Measurements from ENCODE around the gene BCKDK. TPM values are rescaled to one million over a fixed set of nuclear protein-coding genes. Genes with fewer than 3 reads are reported as not detected.

BCKDK gene
- total RNA-seq, 3 donors from 2014 or later (not counting 1 experiment from before 2014, with no cell fraction given), result 9.9 to 16.3 (median 12.1) TPM

DNA sequence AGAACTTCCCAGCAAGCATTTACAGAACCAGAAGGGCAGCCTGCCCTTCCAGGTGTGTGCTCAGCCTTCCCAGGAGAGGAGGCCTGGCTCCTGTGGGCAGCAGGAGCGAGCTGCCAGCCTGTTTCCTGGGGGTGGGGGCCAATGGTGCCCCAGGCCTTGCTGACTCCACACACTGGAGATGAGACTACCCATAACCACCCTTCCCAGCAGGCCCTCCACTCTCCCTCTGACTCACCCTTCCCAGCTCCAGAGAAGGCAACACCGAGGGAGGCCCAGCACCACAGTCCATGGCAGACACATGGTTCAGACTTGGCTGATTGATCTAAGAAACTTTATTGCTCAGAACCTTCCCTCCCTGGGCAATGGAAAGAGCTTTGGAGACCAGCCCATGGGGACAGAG is 17.6 kb upstream of the BCKDK start:
- TF ChIP-seq, protein P1, sequence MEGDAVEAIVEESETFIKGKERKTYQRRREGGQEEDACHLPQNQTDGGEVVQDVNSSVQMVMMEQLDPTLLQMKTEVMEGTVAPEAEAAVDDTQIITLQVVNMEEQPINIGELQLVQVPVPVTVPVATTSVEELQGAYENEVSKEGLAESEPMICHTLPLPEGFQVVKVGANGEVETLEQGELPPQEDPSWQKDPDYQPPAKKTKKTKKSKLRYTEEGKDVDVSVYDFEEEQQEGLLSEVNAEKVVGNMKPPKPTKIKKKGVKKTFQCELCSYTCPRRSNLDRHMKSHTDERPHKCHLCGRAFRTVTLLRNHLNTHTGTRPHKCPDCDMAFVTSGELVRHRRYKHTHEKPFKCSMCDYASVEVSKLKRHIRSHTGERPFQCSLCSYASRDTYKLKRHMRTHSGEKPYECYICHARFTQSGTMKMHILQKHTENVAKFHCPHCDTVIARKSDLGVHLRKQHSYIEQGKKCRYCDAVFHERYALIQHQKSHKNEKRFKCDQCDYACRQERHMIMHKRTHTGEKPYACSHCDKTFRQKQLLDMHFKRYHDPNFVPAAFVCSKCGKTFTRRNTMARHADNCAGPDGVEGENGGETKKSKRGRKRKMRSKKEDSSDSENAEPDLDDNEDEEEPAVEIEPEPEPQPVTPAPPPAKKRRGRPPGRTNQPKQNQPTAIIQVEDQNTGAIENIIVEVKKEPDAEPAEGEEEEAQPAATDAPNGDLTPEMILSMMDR (IDR thresholded peaks at IDR 0.05), result no peak
- Mint-ChIP-seq H3K4me1 (peaks cover 16 to 28% of the 10 kb centered on the region in 2 donors), H3K36me3 (no peaks in the 10 kb centered on the region), H3K27ac (no peak overlapping the region), H3K4me3 (no peak overlapping the region), H3K27me3 (ENCODE audit: low read depth in 2 of 2) (no peaks in the 10 kb centered on the region), H3K9me3 (no peaks in the 10 kb centered on the region)
- H3K4me3 ChIP-seq (ENCODE audit: low read length), result no peak overlapping the region
- no peaks in the 10 kb centered on the region for H3K9me3 ChIP-seq (ENCODE audit: control insufficient read depth, insufficient read depth, low read length)
- 90% methylated on average over 2 of the region's 2 CpGs for WGBS (ENCODE audit: insufficient coverage)
- intact Hi-C loops (cut with micrococcal nuclease), result loop anchor here (5.0 kb wide), 1 partner anchor 58 kb away; the partner anchor contains the start of gene STX4
- peaks cover 20% of the 10 kb centered on the region for H3K4me1 ChIP-seq (ENCODE audit: control insufficient read depth, insufficient read depth, low read length)
- no peaks in the 10 kb centered on the region for H3K27me3 ChIP-seq (ENCODE audit: control insufficient read depth, insufficient read depth, low read length)
- H3K36me3 ChIP-seq (ENCODE audit: control insufficient read depth, insufficient read depth, low read length), result peaks cover 21% of the 10 kb centered on the region
- no peak for DNase-seq
- no peak overlapping the region for H3K27ac ChIP-seq (ENCODE audit: low read length)
- ATAC-seq, result no peak

DNA sequence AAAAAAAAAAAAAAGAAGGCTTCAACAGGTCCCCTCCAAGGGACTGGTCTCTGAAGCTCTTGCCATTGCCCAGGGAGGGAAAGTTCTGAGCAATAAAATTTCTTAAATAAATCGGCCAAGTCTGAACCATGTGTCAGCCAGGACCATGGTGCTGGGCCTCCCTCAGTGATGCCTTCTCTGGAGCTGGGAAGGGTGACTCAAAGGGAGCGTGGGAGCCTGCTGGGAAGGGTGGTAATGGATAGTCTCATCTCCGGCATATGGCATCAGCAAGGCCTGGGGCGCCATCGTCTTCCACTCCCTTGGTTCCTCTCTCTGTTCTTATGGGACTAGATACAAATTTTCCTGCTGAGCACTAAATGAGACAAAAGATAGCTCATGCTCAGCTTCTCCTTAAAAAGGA is 15.9 kb upstream of the BCKDK start:
- Histone ChIP-seq H3K36me3 (ENCODE audit: control insufficient read depth, insufficient read depth, low read length) (peaks cover 14% of the 10 kb centered on the region), H3K4me3 (ENCODE audit: low read length) (no peak overlapping the region), H3K27me3 (ENCODE audit: control insufficient read depth, insufficient read depth, low read length) (no peaks in the 10 kb centered on the region), H3K27ac (ENCODE audit: low read length) (no peak overlapping the region), H3K9me3 (ENCODE audit: control insufficient read depth, insufficient read depth, low read length) (no peaks in the 10 kb centered on the region), H3K4me1 (ENCODE audit: control insufficient read depth, insufficient read depth, low read length) (peaks cover 26% of the 10 kb centered on the region)
- H3K27ac Mint-ChIP-seq, result peak overlapping the region in 1 of 2 donors; percentile 51
- intact Hi-C loops (cut with micrococcal nuclease), result loop anchor here (5.0 kb wide), 1 partner anchor 60 kb away; the partner anchor contains the start of gene STX4
- H3K27me3 Mint-ChIP-seq (ENCODE audit: low read depth in 2 of 2), result no peaks in the 10 kb centered on the region
- peaks cover 22 to 24% of the 10 kb centered on the region in 2 donors for H3K4me1 Mint-ChIP-seq
- no peaks in the 10 kb centered on the region for H3K9me3 Mint-ChIP-seq
- ATAC-seq (no peak), DNase-seq (no peak)
- WGBS (ENCODE audit: insufficient coverage), result 98% methylated on average over 5 of the region's 5 CpGs
- peak overlapping the region; percentile 35 for H3K4me3 Mint-ChIP-seq
- H3K36me3 Mint-ChIP-seq, result no peaks in the 10 kb centered on the region
- TF ChIP-seq, protein P1 (IDR thresholded peaks at IDR 0.05), result no peak

DNA sequence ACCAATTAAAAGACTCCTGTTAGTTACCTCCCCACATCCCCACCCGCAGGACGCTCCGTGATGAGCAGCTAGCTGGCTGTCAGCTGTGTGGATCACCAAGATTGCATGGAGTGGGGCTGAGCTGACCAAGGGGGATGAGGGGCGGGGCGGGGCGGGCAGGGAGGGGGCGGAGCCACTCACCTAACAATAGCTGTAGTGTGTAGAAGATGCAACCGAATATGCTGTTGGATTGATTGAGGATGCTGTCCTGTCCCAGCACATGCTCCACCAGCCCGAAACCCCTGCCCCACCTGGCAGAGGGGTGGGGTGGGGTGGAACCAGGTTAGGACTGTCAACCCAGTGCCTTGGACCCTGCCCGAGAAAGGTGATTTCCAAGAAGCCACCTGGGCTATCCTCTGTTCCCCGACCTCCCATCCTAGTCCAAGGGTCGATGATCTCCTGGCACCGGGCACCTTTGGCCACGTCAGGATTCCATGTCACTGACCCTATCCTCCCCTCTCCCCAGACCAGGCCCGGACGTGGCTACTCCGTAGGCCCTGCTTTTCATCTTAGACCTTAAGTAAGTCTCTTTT is 15.0 kb upstream of the BCKDK start:
- Histone ChIP-seq H3K27me3 (ENCODE audit: control insufficient read depth, insufficient read depth, low read length) (no peaks in the 10 kb centered on the region), H3K36me3 (ENCODE audit: control insufficient read depth, insufficient read depth, low read length) (peaks cover 13% of the 10 kb centered on the region), H3K4me1 (ENCODE audit: control insufficient read depth, insufficient read depth, low read length) (peaks cover 26% of the 10 kb centered on the region), H3K4me3 (ENCODE audit: low read length) (no peak overlapping the region), H3K27ac (ENCODE audit: low read length) (no peak overlapping the region), H3K9me3 (ENCODE audit: control insufficient read depth, insufficient read depth, low read length) (no peaks in the 10 kb centered on the region)
- H3K36me3 Mint-ChIP-seq, result no peaks in the 10 kb centered on the region
- H3K27me3 Mint-ChIP-seq (ENCODE audit: low read depth in 2 of 2), result no peaks in the 10 kb centered on the region
- WGBS (ENCODE audit: insufficient coverage), result 78% methylated on average over 15 of the region's 17 CpGs
- peaks cover 22 to 24% of the 10 kb centered on the region in 2 donors for H3K4me1 Mint-ChIP-seq
- TF ChIP-seq, protein P1 (IDR thresholded peaks at IDR 0.05), result no peak
- intact Hi-C loops (cut with micrococcal nuclease), result loop anchor here (5.0 kb wide), 1 partner anchor 61 kb away; the partner anchor contains the start of gene STX4
- H3K27ac Mint-ChIP-seq, result no peak overlapping the region
- no peak for DNase-seq
- ATAC-seq, result no peak
- H3K4me3 Mint-ChIP-seq, result peak overlapping the region; percentile 40
- H3K9me3 Mint-ChIP-seq, result no peaks in the 10 kb centered on the region

DNA sequence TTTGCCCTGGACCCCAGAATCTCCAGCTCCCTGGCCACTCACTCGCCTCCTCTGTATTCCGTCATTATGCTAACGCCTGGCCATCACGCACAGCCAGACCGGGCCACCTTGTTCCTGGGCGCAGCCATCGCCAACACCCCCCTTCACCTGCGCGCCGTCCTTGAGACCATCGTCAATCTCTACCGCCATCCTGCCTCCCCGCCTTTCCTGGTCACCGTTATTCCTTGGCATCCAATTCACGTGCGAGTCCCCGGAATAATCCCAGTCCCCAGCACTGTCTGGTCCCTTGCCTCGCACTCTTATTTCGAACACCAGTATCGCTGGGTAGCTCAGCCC is 14.1 kb upstream of the BCKDK start:
- no peaks in the 10 kb centered on the region for H3K36me3 Mint-ChIP-seq
- Histone ChIP-seq H3K36me3 (ENCODE audit: control insufficient read depth, insufficient read depth, low read length) (peaks cover 12% of the 10 kb centered on the region), H3K27ac (ENCODE audit: low read length) (no peak overlapping the region), H3K4me1 (ENCODE audit: control insufficient read depth, insufficient read depth, low read length) (peaks cover 26% of the 10 kb centered on the region), H3K9me3 (ENCODE audit: control insufficient read depth, insufficient read depth, low read length) (no peaks in the 10 kb centered on the region), H3K4me3 (ENCODE audit: low read length) (peak overlapping the region; percentile 87), H3K27me3 (ENCODE audit: control insufficient read depth, insufficient read depth, low read length) (no peaks in the 10 kb centered on the region)
- WGBS (ENCODE audit: insufficient coverage), result 3% methylated on average over 20 of the region's 20 CpGs
- intact Hi-C loops (cut with micrococcal nuclease), result loop anchor here (5.0 kb wide), 1 partner anchor 62 kb away; the partner anchor contains the start of gene STX4
- TF ChIP-seq, protein P1 (IDR thresholded peaks at IDR 0.05), result no peak
- H3K9me3 Mint-ChIP-seq, result no peaks in the 10 kb centered on the region
- ATAC-seq, result peak in 2 of 3 donors; percentile 2 to 4
- no peak for DNase-seq
- H3K27ac Mint-ChIP-seq, result peak overlapping the region; percentile 84 to 90
- peak overlapping the region; percentile 87 for H3K4me3 Mint-ChIP-seq
- H3K4me1 Mint-ChIP-seq, result peaks cover 22 to 24% of the 10 kb centered on the region in 2 donors
- no peaks in the 10 kb centered on the region for H3K27me3 Mint-ChIP-seq (ENCODE audit: low read depth in 2 of 2)

All from natural killer cell (primary cell).